Upper lobe of left lung (tissue), 6 donors: ENCODE measurements around the gene PRM3. TPM values are rescaled to one million over a fixed set of nuclear protein-coding genes. Genes with fewer than 3 reads are reported as not detected.

Experiments used
- ATAC-seq, 2 donors: fragments of 200-7000 bp; cut with Tn5 transposase; one replicate each; pipeline ENCODE4 v1.9.1; 2022; ENCODE audit warnings: mild to moderate bottlenecking in 2 of 2, moderate library complexity in 2 of 2; ENCODE audit not compliant: low FRiP score in 2 of 2
- DNase-seq, 2 donors: peaks; one replicate each; pipeline ENCODE4 v3.0.0-alpha.2; 2019 to 2020
- H3K27ac ChIP-seq, 4 donors: fragments of 200-600 bp; sonication (generic); one replicate each; pipeline ENCODE4 v1.5.1; 2016 to 2019
- H3K27me3 ChIP-seq, 4 donors: fragments of 200-600 bp; sonication (generic); one replicate each; pipeline ENCODE4 v1.5.1; 2017 to 2019
- H3K36me3 ChIP-seq, 4 donors: fragments of 200-600 bp; sonication (generic); one replicate each; pipeline ENCODE4 v1.5.1; 2016 to 2019
- H3K4me1 ChIP-seq, 4 donors: fragments of 200-600 bp; sonication (generic); one replicate each; pipeline ENCODE4 v1.5.1; 2018 to 2019
- H3K4me3 ChIP-seq, 4 donors: fragments of 200-600 bp; sonication (generic); one replicate each; pipeline ENCODE4 v1.5.1; 2017 to 2019; ENCODE audit warnings: mild to moderate bottlenecking in 2 of 4, moderate library complexity in 1 of 4
- H3K9me3 ChIP-seq, 4 donors: fragments of 200-600 bp; sonication (generic); one replicate each; pipeline ENCODE4 v1.5.1; 2018 to 2019
- EP300 ChIP-seq, 4 donors: sonication (generic); formaldehyde crosslinking; IDR thresholded peaks; one replicate each; pipeline ENCODE4 v1.5.1; 2017; ENCODE audit warnings: antibody characterized with exemption in 4 of 4, control low read depth in 2 of 4
- POLR2A ChIP-seq, 4 donors: fragments of 450-650 bp; IDR thresholded peaks; one replicate each; pipeline ENCODE4 v1.5.1; 2016 to 2017; ENCODE audit warnings: antibody characterized with exemption in 4 of 4, mild to moderate bottlenecking in 2 of 4
- POLR2AphosphoS5 ChIP-seq, 2 donors: sonication (generic); formaldehyde crosslinking; IDR thresholded peaks; one replicate each; pipeline ENCODE4 v1.5.1; 2017; ENCODE audit warnings: antibody characterized with exemption in 2 of 2
- WGBS, 2 donors: methylation state at CpG; one replicate each; pipeline ENCODE4 v1.1.5; 2017 to 2018; 5-methylcytosine and 5-hydroxymethylcytosine counted together
- total RNA-seq, 6 donors: library from RNA; depleted of rRNA in 4 of 6; stranded (reverse); fragments of >200 nt in 4 of 6; gene quantifications; one replicate each; pipeline versions ENCODE4 v1.1.0 to v1.2.1, GENCODE V29; 2016 to 2021
- TF ChIP-seq, protein P1 (sequence below), 6 experiments: fragments of 450-650 bp in 4 of 6; fragments of 200-600 bp in 2 of 6; sonication (generic) in 2 of 6; IDR thresholded peaks; one replicate each; pipeline ENCODE4 v1.5.1; 2016 to 2019; ENCODE audit warnings: antibody characterized with exemption in 6 of 6
- donor health status: DM: no; HTN: no; CAD: no; lungs with moderate emphysema.
- donor health status: DM: no; HTN: yes; CAD: no; lungs with severe emphysema.

PRM3 gene
- total RNA-seq, 6 donors from 2014 or later = not detected

DNA sequence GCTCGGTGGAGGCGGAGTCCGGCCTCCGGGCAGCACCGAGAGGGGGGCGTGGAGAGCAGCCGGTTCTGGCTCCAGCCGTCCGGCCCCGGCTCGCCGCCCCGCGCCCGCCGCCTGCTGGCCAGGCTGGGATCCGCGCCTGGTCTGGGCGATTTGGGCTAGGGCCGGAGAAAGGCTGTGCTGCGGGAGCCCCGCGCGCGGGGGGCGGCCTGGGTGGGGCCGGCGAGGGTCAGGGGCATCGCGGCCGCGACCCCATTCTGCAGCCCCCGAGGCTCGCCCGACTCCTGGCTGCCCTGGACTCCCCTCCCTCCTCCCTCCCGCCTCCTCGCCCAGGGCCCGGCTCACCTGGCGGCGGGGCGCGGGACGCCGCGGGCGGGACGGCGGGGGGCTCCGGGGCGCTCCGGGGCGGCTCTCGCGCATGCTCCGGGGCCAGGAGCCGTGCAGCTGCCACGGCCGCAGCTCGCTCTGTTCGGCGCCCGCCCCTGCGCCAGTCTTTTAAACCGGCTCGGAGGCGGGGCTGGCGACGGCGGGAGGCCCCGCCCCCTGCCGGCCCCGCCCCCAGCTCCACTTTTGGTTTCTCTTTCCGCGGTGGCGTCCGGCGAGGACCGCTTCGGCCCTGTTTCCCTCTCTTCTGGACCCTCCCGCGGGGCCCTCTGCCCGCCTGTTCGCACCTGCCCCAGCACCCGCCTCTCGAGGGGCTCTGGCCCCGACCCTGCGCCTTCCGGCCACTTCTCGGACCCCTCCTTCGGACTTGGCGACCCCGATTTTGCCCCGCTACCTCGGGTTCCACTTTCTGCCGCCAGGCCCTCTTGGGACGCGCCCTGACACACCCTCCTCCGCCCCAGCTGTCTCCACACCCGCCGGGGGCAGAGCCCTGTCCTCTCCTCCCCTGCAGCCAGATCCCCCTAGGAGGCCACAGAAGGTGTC is 17.4 kb downstream of the PRM3 start, which contains the start of gene SOCS1:
Gene SOCS1, minus strand, starts transcription at position 468 of the 924 bp plus-strand sequence. CDS start 726 bp downstream, outside the sequence.
- 0 to 1% methylated on average over 29 to 54 of the region's 100 CpGs for WGBS, 2 donors
- peak in 3 of 4 donors; percentile 95 to 99 (median 96) for TF ChIP-seq POLR2A (IDR thresholded peaks at IDR 0.05)
- TF ChIP-seq, protein P1, sequence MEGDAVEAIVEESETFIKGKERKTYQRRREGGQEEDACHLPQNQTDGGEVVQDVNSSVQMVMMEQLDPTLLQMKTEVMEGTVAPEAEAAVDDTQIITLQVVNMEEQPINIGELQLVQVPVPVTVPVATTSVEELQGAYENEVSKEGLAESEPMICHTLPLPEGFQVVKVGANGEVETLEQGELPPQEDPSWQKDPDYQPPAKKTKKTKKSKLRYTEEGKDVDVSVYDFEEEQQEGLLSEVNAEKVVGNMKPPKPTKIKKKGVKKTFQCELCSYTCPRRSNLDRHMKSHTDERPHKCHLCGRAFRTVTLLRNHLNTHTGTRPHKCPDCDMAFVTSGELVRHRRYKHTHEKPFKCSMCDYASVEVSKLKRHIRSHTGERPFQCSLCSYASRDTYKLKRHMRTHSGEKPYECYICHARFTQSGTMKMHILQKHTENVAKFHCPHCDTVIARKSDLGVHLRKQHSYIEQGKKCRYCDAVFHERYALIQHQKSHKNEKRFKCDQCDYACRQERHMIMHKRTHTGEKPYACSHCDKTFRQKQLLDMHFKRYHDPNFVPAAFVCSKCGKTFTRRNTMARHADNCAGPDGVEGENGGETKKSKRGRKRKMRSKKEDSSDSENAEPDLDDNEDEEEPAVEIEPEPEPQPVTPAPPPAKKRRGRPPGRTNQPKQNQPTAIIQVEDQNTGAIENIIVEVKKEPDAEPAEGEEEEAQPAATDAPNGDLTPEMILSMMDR (IDR thresholded peaks at IDR 0.05) = peak; percentile 96 to 100 (median 100)
- TF ChIP-seq POLR2AphosphoS5 (IDR thresholded peaks at IDR 0.05) = peak; percentile 66 to 93
- peak in 1 of 4 donors; percentile 37 for TF ChIP-seq EP300 (IDR thresholded peaks at IDR 0.05)
- ATAC-seq (peak; percentile 89), DNase-seq (peak; percentile 87 to 98)
- Histone ChIP-seq H3K9me3 (no peaks in the 10 kb centered on the region), H3K4me3 (peak within 1 kb of the TSS; percentile 73 to 93 (median 90)), H3K4me1 (peaks cover 42 to 51% (median 45%) of the 10 kb centered on the region in 4 donors), H3K27ac (peak within 1 kb of the TSS; percentile 91 to 100 (median 96)), H3K36me3 (peaks cover 0 to 7% (median 0%) of the 10 kb centered on the region in 4 donors), H3K27me3 (no peaks in the 10 kb centered on the region)

DNA sequence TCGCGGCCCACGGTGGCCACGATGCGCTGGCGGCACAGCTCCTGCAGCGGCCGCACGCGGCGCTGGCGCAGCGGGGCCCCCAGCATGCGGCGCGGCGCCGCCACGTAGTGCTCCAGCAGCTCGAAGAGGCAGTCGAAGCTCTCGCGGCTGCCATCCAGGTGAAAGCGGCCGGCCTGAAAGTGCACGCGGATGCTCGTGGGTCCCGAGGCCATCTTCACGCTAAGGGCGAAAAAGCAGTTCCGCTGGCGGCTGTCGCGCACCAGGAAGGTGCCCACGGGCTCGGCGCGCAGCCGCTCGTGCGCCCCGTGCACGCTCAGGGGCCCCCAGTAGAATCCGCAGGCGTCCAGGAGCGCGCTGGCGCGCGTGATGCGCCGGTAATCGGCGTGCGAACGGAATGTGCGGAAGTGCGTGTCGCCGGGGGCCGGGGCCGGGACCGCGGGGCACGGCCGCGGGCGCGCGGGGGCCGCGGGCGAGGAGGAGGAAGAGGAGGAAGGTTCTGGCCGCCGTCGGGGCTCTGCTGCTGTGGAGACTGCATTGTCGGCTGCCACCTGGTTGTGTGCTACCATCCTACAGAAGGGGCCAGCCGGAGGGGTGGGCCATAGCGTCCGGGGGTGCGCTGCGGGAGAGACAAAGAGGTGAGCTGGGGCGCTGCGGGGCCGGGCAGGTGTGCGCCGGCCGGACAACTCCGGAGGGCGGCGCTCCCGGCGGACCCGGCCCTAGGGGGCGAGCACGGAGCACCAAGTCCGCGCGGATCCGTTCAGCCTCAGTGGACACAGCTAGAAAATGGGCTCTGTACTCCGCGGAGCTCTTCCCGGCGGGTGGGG is 18.3 kb downstream of the PRM3 start:
- Histone ChIP-seq H3K9me3 (no peaks in the 10 kb centered on the region), H3K4me3 (peak overlapping the region; percentile 73 to 93 (median 82)), H3K27ac (peak overlapping the region; percentile 91 to 100 (median 96)), H3K27me3 (no peaks in the 10 kb centered on the region), H3K4me1 (peaks cover 42 to 51% (median 45%) of the 10 kb centered on the region in 4 donors), H3K36me3 (peaks cover 0 to 7% (median 0%) of the 10 kb centered on the region in 4 donors)
- ATAC-seq (peak in 1 of 2 donors; percentile 0), DNase-seq (peak in 1 of 2 donors; percentile 92)
- WGBS, 2 donors = 11 to 12% methylated on average over 11 to 33 of the region's 105 CpGs
- no peak for TF ChIP-seq POLR2AphosphoS5 (IDR thresholded peaks at IDR 0.05)
- TF ChIP-seq, protein P1 (IDR thresholded peaks at IDR 0.05) = peak in 1 of 6 experiments; percentile 49

DNA sequence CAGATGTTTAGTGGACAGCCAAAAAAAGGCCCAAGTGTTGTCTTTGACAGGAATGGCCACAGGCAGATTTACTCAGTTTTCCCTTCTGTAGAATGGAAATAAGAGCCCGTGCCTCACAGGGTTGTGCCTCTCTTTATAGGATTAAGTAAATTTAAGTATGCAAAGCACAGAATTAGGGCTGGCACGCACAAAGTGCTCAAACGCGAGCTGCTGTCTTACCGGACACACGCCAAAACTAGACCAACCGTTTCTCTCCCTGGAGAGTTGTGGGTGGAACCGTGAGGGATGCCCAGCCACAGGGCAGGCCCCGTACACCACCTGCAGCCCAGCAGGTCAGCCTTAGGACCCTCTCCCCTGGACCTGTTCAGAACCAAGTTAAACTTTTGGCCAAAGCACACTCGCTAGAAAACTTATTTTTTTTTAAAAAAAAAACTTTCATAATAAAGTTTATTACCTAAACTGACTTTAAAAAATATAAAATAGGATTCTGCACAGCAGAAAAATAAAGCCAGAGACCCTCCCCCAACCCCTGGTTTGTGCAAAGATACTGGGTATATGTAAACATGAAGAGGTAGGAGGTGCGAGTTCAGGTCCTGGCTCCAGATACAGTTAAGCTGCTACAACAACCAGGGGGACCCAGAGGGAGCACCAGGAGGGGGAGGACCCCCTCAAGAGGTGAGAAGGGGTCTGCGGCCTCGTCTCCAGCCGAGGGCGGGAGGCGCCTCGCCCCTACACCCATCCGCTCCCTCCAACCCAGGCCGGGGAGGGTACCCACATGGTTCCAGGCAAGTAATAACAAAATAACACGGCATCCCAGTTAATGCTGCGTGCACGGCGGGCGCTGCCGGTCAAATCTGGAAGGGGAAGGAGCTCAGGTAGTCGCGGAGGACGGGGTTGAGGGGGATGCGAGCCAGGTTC is 19.2 kb downstream of the PRM3 start:
- Histone ChIP-seq H3K9me3 (no peaks in the 10 kb centered on the region), H3K27ac (peak overlapping the region; percentile 43 to 100 (median 94)), H3K4me3 (peak overlapping the region in 3 of 4 donors; percentile 73 to 93 (median 92)), H3K4me1 (peaks cover 39 to 46% (median 43%) of the 10 kb centered on the region in 4 donors), H3K36me3 (peaks cover 0 to 7% (median 0%) of the 10 kb centered on the region in 4 donors), H3K27me3 (no peaks in the 10 kb centered on the region)
- no peak for ATAC-seq
- WGBS, 2 donors = 58 to 62% methylated on average over 29 of the region's 29 CpGs
- peak in 1 of 2 donors; percentile 27 for DNase-seq
- TF ChIP-seq, protein P1 (IDR thresholded peaks at IDR 0.05) = peak in 1 of 6 experiments; percentile 17
- no peak for TF ChIP-seq EP300 (IDR thresholded peaks at IDR 0.05)
